ENCODE data around the gene KCNB1. TPM values are rescaled to one million over a fixed set of nuclear protein-coding genes. Genes with fewer than 3 reads are reported as not detected.

KCNB1 gene
- total RNA-seq, 2 experiments from 2014 or later, result not detected

DNA sequence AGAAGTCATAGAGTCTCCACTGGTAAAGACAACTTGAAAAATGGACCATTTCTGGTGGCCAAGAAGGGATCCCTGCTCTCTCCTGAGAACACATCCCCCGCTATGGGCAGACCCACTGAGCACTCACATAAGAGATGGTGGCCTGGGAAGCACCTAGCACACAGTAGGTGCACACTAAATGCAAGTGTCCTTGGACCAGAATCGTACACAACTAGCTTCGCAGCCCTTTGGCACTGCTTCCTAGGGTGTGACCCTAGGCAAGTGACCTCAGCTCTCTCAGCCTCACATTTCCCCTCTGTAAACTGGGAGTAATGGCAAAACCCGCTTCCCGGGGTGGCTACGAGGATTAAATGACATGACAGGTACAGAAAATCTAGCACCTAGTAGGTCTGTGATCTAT, 35.1 kb downstream of the KCNB1 start:
- no peaks in the 10 kb centered on the region for H3K4me1 Mint-ChIP-seq (ENCODE audit: low read depth)
- H3K27me3 Mint-ChIP-seq (ENCODE audit: low read depth), result peaks cover 25% of the 10 kb centered on the region
- no peaks in the 10 kb centered on the region for H3K36me3 Mint-ChIP-seq (ENCODE audit: low read depth)
- no peak for ATAC-seq
- CTCF ChIA-PET, result no interaction called here
- H3K27ac Mint-ChIP-seq, result no peak overlapping the region
- no peaks in the 10 kb centered on the region for H3K9me3 Mint-ChIP-seq (ENCODE audit: insufficient read depth)
- POLR2A ChIA-PET, result no interaction called here
- DNase-seq, result no peak
- H3K4me3 Mint-ChIP-seq, result no peak overlapping the region

DNA sequence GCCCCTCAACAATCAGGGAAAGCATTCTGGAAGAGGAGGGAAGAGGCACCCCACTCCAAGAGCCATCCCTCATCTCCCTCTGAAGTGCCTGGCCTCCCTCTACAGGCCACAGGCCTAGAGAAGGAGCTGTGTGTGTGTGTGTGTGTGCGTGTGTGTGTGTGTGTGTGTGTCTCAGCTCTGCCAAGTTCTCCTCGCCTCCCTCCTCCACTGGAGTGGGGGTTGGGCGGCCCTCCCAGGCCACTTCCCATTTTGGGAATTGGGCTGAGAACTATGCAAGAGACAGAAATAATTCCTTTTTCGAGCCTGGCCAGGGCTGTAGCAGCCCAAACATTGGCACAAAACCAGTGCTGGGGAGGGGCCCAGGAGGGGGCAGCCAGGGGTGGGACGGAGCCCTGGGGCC, 35.7 kb downstream of the KCNB1 start:
- ChIA-PET CTCF (no interaction called here), POLR2A (no interaction called here)
- peaks cover 27% of the 10 kb centered on the region for H3K27me3 Mint-ChIP-seq (ENCODE audit: low read depth)
- ATAC-seq, result no peak
- no peaks in the 10 kb centered on the region for H3K4me1 Mint-ChIP-seq (ENCODE audit: low read depth)
- no peak for DNase-seq
- H3K27ac Mint-ChIP-seq, result no peak overlapping the region
- H3K36me3 Mint-ChIP-seq (ENCODE audit: low read depth), result no peaks in the 10 kb centered on the region
- no peak overlapping the region for H3K4me3 Mint-ChIP-seq
- no peaks in the 10 kb centered on the region for H3K9me3 Mint-ChIP-seq (ENCODE audit: insufficient read depth)

DNA sequence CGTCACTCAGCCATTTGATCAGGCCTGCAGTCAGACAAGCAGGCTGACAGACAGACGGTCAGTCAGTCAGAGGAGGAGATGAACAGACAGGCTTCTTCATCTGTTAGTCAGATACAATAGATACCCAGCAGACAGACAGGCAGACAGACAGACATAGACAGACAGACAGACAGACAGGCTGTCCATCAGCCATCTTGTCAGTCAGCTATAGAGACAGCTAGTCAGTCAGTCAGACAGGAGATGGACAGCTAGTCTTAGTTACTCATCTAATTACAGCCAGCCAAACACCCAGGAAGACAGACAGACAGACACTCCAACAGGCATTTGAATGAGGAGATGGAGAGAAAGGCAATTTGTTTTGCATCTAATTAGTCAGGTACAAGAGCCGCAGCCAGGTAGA, 36.4 kb downstream of the KCNB1 start:
- no peaks in the 10 kb centered on the region for H3K9me3 Mint-ChIP-seq (ENCODE audit: insufficient read depth)
- peaks cover 27% of the 10 kb centered on the region for H3K27me3 Mint-ChIP-seq (ENCODE audit: low read depth)
- H3K27ac Mint-ChIP-seq, result no peak overlapping the region
- CTCF ChIA-PET, result no interaction called here
- no peaks in the 10 kb centered on the region for H3K36me3 Mint-ChIP-seq (ENCODE audit: low read depth)
- no peak overlapping the region for H3K4me3 Mint-ChIP-seq
- H3K4me1 Mint-ChIP-seq (ENCODE audit: low read depth), result no peaks in the 10 kb centered on the region
- DNase-seq (no peak), ATAC-seq (no peak)
- POLR2A ChIA-PET, result no interaction called here

DNA sequence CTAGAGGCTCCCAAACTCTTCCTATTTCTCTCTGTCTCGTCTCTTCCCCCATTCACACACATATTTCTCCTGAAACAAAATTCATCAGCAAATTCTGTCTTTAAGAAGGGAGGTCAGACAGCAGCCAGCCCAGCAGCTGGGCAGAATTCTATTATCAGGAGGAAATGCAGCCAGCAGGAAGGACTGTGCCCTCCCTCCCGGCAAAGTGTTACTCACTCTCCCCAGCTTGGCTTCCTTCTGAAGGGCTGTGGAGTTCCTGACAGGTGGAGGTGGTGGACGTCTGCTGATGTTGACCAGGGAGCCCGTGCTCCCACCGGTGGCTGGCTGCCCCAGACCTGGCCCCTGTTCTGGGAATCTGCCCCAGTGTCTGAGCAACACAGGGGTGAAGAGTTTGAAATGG, 37.3 kb downstream of the KCNB1 start:
- Mint-ChIP-seq H3K27ac (no peak overlapping the region), H3K36me3 (ENCODE audit: low read depth) (no peaks in the 10 kb centered on the region), H3K4me3 (no peak overlapping the region), H3K4me1 (ENCODE audit: low read depth) (no peaks in the 10 kb centered on the region), H3K9me3 (ENCODE audit: insufficient read depth) (no peaks in the 10 kb centered on the region), H3K27me3 (ENCODE audit: low read depth) (peaks cover 24% of the 10 kb centered on the region)
- CTCF ChIA-PET, result no interaction called here
- DNase-seq, result no peak
- POLR2A ChIA-PET, result no interaction called here
- ATAC-seq, result no peak

DNA sequence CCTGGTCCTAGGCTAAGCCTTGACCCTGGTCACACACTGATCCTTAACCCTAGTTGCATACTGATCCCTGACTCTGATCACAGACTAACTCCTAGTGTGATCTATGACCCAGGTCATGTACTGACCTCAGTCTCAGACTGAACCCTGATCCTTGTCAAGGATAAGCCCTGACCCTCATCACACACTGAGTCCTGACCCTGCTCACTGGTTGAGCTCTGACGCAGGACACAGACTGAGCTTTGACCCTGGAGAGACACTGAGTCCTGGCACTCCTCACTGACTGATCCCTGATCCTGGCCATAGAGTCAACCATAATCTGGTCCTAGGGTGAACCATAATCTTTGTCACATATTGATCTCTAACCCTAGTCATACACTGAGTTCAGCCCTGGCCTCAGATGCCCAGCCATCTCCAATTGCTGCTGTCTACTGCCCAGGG, 37.9 kb downstream of the KCNB1 start:
- no peak overlapping the region for H3K4me3 Mint-ChIP-seq
- no peaks in the 10 kb centered on the region for H3K36me3 Mint-ChIP-seq (ENCODE audit: low read depth)
- ATAC-seq (no peak), DNase-seq (no peak)
- CTCF ChIA-PET, result no interaction called here
- peaks cover 23% of the 10 kb centered on the region for H3K27me3 Mint-ChIP-seq (ENCODE audit: low read depth)
- H3K27ac Mint-ChIP-seq, result no peak overlapping the region
- no peaks in the 10 kb centered on the region for H3K9me3 Mint-ChIP-seq (ENCODE audit: insufficient read depth)
- H3K4me1 Mint-ChIP-seq (ENCODE audit: low read depth), result no peaks in the 10 kb centered on the region
- POLR2A ChIA-PET, result no interaction called here

DNA sequence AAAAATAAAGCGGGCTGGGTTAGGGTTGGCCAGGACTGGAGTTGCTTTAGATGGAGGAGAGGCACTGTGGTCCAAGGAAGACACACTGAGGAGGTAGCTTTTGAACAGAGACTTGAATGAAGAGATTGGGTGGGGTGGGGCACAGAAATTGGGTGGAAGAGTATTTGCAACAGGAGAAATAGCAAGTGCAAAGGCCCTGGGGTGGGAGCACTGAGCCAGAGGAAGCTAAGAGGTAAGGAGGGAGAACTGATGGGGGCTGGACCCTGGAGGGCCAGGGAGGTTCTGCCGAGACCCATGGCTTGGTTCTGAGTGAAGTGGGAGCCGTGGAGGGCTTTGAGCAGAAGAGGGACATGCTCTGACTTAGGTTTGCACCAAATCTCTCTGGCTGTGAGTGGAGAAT, 45.4 kb downstream of the KCNB1 start:
- Mint-ChIP-seq H3K27ac (no peak overlapping the region), H3K36me3 (ENCODE audit: low read depth) (no peaks in the 10 kb centered on the region), H3K4me3 (no peak overlapping the region), H3K4me1 (ENCODE audit: low read depth) (no peaks in the 10 kb centered on the region), H3K27me3 (ENCODE audit: low read depth) (peaks cover 6% of the 10 kb centered on the region), H3K9me3 (ENCODE audit: insufficient read depth) (no peaks in the 10 kb centered on the region)
- ATAC-seq (no peak), DNase-seq (no peak)
- ChIA-PET CTCF (interaction anchor here (1.6 kb wide), 1 partner anchor 15 kb away, joined by 3 read pairs; no protein-coding TSS in a partner anchor), POLR2A (no interaction called here)

DNA sequence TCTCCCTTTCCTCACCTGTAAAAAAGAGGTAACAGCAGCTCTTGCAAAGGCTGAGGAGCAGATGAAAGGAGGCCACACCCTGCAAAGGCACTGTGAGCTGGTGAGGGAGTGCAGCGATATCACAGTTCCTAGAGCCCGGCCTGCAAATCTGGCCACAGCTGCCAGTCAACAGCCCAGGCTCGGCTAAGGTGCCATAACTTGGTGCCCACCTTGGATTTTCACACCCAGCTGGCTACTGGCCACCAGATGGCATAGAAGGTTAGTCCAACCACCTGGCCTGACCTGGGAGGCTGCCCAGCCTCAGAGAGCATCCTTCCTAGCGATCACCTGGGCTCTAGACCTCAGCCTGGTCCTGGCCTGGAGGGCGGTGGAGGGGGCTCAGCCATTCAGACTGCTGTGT, 46.8 kb downstream of the KCNB1 start:
- no peaks in the 10 kb centered on the region for H3K4me1 Mint-ChIP-seq (ENCODE audit: low read depth)

DNA sequence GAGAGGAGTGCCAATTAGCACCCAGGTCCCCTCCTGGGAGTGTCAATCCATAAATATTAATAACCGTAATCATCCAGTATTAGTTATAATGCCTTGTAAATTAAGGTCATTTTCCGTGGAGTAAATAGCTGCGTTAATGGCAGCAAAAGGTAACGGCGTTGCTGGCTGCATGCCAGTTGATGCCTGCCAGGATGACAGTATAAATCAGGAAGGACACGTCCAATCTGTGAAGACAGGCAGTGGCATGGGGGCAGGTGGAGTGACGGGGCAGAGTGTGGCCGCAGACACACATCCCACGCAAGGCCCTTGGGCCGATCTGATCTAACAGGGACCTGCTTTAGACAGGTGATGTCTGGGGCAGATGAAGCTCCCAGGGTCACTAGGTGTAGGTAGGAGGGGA, 49.1 kb downstream of the KCNB1 start:
- ChIA-PET CTCF (no interaction called here), POLR2A (no interaction called here)
- Mint-ChIP-seq H3K4me1 (ENCODE audit: low read depth) (no peaks in the 10 kb centered on the region), H3K27me3 (ENCODE audit: low read depth) (peaks cover 16% of the 10 kb centered on the region), H3K9me3 (ENCODE audit: insufficient read depth) (no peaks in the 10 kb centered on the region), H3K4me3 (no peak overlapping the region), H3K36me3 (ENCODE audit: low read depth) (no peaks in the 10 kb centered on the region), H3K27ac (no peak overlapping the region)
- no peak for DNase-seq
- no peak for ATAC-seq

More for the DNA sequence above, 46.8 kb downstream of the KCNB1 start:
- Mint-ChIP-seq H3K27ac (no peak overlapping the region), H3K36me3 (ENCODE audit: low read depth) (no peaks in the 10 kb centered on the region), H3K27me3 (ENCODE audit: low read depth) (peaks cover 9% of the 10 kb centered on the region), H3K9me3 (ENCODE audit: insufficient read depth) (no peaks in the 10 kb centered on the region), H3K4me3 (no peak overlapping the region)
- CTCF ChIA-PET, result no interaction called here
- POLR2A ChIA-PET, result no interaction called here
- no peak for ATAC-seq
- DNase-seq, result no peak

DNA sequence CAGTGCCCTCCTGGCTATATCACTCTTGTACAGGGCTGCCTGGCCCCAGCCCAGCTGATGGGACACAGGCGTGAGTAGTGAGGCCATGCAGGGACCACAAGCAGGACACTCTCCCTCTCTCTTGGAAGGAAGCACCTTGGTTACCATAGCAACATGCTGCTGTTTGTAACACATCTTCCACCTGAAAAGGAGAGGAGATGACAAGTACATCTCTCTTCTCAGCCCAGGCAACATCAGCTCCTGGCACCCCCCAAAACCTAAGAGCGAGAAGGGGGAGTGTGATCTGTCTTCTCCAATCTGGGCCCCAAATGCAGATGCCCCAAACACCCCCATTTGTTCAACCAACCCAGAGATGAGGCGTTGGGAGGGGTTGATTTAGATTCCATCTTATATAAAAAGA, 49.9 kb downstream of the KCNB1 start:
- Mint-ChIP-seq H3K9me3 (ENCODE audit: insufficient read depth) (no peaks in the 10 kb centered on the region), H3K36me3 (ENCODE audit: low read depth) (no peaks in the 10 kb centered on the region), H3K27me3 (ENCODE audit: low read depth) (peaks cover 23% of the 10 kb centered on the region), H3K4me1 (ENCODE audit: low read depth) (no peaks in the 10 kb centered on the region), H3K4me3 (no peak overlapping the region), H3K27ac (no peak overlapping the region)
- no peak for ATAC-seq
- no peak for DNase-seq
- POLR2A ChIA-PET, result interaction anchor here (1.0 kb wide), 1 partner anchor 76 kb away, joined by 3 read pairs; no protein-coding TSS in a partner anchor
- CTCF ChIA-PET, result no interaction called here

DNA sequence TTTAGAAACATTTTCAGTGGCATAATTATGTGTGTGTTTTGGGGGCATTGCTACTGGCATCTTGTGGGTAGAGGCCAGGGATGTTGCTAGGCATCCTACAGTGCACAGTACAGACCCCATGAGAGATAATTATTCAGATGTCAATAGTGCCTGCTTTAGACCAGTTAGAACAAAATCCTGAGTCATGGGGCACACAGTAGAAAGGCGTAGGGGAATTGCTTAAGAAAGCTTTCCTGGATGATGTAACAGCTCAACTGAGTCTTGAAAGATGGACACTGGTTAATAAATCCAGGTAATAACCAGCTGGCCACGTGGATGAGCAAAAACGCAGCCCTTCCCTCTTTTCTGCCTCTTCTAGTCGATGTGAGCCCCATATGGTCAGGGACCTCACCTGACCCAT, 51.1 kb downstream of the KCNB1 start:
- Mint-ChIP-seq H3K4me1 (ENCODE audit: low read depth) (no peaks in the 10 kb centered on the region), H3K27ac (no peak overlapping the region), H3K36me3 (ENCODE audit: low read depth) (no peaks in the 10 kb centered on the region), H3K4me3 (no peak overlapping the region), H3K9me3 (ENCODE audit: insufficient read depth) (no peaks in the 10 kb centered on the region), H3K27me3 (ENCODE audit: low read depth) (peaks cover 29% of the 10 kb centered on the region)
- DNase-seq, result no peak
- ATAC-seq, result no peak
- ChIA-PET POLR2A (interaction anchor here (1.0 kb wide), 1 partner anchor 77 kb away, joined by 3 read pairs; no protein-coding TSS in a partner anchor), CTCF (interaction anchor here (1.2 kb wide), 1 partner anchor 53 kb away, joined by 4 read pairs; no protein-coding TSS in a partner anchor)

DNA sequence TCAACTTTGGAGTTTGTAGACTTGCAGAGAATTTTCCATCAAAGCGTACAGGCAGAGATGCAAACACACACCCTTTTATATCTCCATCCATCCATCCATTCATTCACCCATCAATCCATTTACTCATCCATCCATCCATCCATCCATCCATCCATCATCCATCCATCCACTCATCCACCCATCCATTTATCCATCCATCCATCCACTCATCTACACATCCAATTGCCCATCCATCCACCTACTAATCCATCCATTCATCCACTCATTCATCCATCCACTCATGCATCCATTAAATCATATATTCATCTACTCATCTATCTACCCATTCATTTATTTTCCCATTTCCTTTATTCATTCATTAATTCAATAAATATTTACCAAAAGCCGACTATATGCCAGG, 52.1 kb downstream of the KCNB1 start:
- no peaks in the 10 kb centered on the region for H3K36me3 Mint-ChIP-seq (ENCODE audit: low read depth)
- H3K4me1 Mint-ChIP-seq (ENCODE audit: low read depth), result no peaks in the 10 kb centered on the region
- H3K27me3 Mint-ChIP-seq (ENCODE audit: low read depth), result peaks cover 35% of the 10 kb centered on the region
- CTCF ChIA-PET, result no interaction called here
- ATAC-seq (no peak), DNase-seq (no peak)
- POLR2A ChIA-PET, result no interaction called here
- H3K9me3 Mint-ChIP-seq (ENCODE audit: insufficient read depth), result no peaks in the 10 kb centered on the region
- no peak overlapping the region for H3K27ac Mint-ChIP-seq
- H3K4me3 Mint-ChIP-seq, result no peak overlapping the region

DNA sequence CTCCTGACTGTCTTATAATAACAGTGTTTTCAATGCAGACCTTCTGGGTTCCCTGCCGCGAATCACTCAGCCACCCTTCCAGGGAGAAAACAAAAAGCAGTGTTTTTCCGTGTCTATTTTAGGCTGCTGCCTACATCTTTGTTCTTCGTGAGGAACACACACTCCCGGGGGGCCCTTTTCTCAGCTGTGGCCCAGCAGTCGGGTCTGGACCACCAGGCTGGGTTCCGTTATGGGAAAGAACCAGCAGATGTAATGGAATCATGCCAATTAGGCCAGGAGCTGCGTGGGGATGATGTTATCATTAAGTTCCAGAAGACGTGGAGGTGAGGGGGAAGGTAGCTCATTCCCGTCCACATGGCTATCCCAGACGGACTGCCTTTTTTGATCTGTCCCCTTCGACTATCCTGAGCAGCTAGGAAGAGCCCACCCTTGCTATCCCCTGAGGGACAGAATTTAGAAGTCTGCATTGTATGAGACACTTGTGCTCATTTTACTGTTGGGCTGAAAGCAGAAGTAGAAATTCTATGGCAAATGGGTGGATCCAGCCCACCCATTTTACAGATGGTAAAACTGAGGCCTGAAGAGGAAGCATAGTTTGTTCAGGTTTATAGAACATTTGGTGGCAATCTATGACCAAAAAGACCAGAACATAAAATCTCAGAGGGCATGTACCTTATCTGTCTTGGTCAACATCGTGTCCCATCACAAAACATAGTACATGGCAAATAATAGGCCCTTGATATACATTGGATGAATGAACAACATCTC, 54.5 kb downstream of the KCNB1 start:
- ChIA-PET CTCF (no interaction called here), POLR2A (no interaction called here)
- no peak for DNase-seq
- H3K36me3 Mint-ChIP-seq (ENCODE audit: low read depth), result no peaks in the 10 kb centered on the region
- H3K27me3 Mint-ChIP-seq (ENCODE audit: low read depth), result peaks cover 46% of the 10 kb centered on the region
- H3K4me1 Mint-ChIP-seq (ENCODE audit: low read depth), result no peaks in the 10 kb centered on the region
- H3K27ac Mint-ChIP-seq, result no peak overlapping the region
- ATAC-seq, result no peak
- no peak overlapping the region for H3K4me3 Mint-ChIP-seq
- H3K9me3 Mint-ChIP-seq (ENCODE audit: insufficient read depth), result no peaks in the 10 kb centered on the region

DNA sequence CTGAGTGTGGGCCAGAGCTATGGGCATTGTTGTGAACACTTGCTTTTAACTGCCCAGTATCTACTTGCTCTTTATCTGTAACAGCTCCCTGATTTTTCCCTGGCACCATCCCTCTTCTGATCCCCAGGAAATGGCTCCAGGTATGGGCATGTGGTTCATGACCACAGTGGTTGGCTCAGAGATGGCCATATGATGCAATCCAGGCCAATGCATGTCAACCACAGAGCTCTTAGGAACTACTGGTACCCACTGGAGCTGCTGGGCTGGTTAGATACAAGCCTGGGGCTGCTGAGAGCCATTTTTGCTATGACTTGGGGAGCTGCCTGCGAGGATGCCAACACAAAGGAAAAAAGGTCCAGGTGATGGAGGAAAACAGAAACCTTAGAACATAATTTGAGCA, 55.6 kb downstream of the KCNB1 start:
- CTCF ChIA-PET, result no interaction called here
- POLR2A ChIA-PET, result no interaction called here
- no peaks in the 10 kb centered on the region for H3K4me1 Mint-ChIP-seq (ENCODE audit: low read depth)
- H3K27me3 Mint-ChIP-seq (ENCODE audit: low read depth), result peaks cover 47% of the 10 kb centered on the region
- no peak overlapping the region for H3K4me3 Mint-ChIP-seq
- ATAC-seq (no peak), DNase-seq (no peak)
- H3K9me3 Mint-ChIP-seq (ENCODE audit: insufficient read depth), result no peaks in the 10 kb centered on the region
- no peak overlapping the region for H3K27ac Mint-ChIP-seq
- H3K36me3 Mint-ChIP-seq (ENCODE audit: low read depth), result no peaks in the 10 kb centered on the region

All from activated CD8-positive, alpha-beta T cell treated with anti-CD3 and anti-CD28 coated beads, Interleukin-2, amount 10 ng/mL, durations not matched to agents 7 days and 5 days (primary cell).